ENCODE data around the gene LAMB4. TPM values are rescaled to one million over a fixed set of nuclear protein-coding genes. Genes with fewer than 3 reads are reported as not detected.

The LAMB4 gene
- total RNA-seq, 2 experiments from 2014 or later, result 0.08 to 0.11 TPM

- no peak for ATAC-seq (ENCODE audit: poor library complexity)
- POLR2A ChIA-PET, result no interaction called here
- H3K9me3 Mint-ChIP-seq, result no peaks in the 10 kb centered on the region
These were observed 36.5 kb upstream of the LAMB4 start for GRCh38 chr7:108166687-108167086.

GRCh38 chr7:108165723-108166122, 35.6 kb upstream of the LAMB4 start:
- ATAC-seq (ENCODE audit: poor library complexity), result no peak
- no peak overlapping the region for H3K27ac ChIP-seq (ENCODE audit: low read depth in 1 of 2, low read length in 2 of 2)
- H3K4me3 ChIP-seq (ENCODE audit: low read length), result no peak overlapping the region
- DNase-seq, result no peak
- no peaks in the 10 kb centered on the region for H3K9me3 Mint-ChIP-seq
- H3K9me3 ChIP-seq (ENCODE audit: control insufficient read depth in 1 of 2, insufficient read depth in 1 of 2, low read length in 2 of 2), result no peaks in the 10 kb centered on the region
- POLR2A ChIA-PET, result no interaction called here
- no peaks in the 10 kb centered on the region for H3K36me3 Mint-ChIP-seq (ENCODE audit: low read depth)
- CTCF ChIA-PET, result interaction anchor here (0.8 kb wide), 1 partner anchor 60 kb away, joined by 3 read pairs; no protein-coding TSS in a partner anchor
- H3K27ac Mint-ChIP-seq, result no peak overlapping the region
- no peaks in the 10 kb centered on the region for H3K36me3 ChIP-seq (ENCODE audit: insufficient read depth, low read length)
- intact Hi-C loops (cut with DNase I, micrococcal nuclease), result no loop called here
- no peaks in the 10 kb centered on the region for H3K27me3 ChIP-seq (ENCODE audit: control insufficient read depth in 1 of 2, insufficient read depth in 2 of 2, low read length in 2 of 2)
- H3K27me3 Mint-ChIP-seq, result no peaks in the 10 kb centered on the region
- TF ChIP-seq CTCF (IDR thresholded peaks at IDR 0.05), result no peak
- no peaks in the 10 kb centered on the region for H3K4me1 Mint-ChIP-seq (ENCODE audit: low read depth)
- no peaks in the 10 kb centered on the region for H3K4me1 ChIP-seq (ENCODE audit: insufficient read depth, low read length)
- H3K4me3 Mint-ChIP-seq, result no peak overlapping the region

More at GRCh38 chr7:108166687-108167086, 36.5 kb upstream of the LAMB4 start:
- no peaks in the 10 kb centered on the region for H3K27me3 Mint-ChIP-seq
- Histone ChIP-seq H3K4me3 (ENCODE audit: low read length) (no peak overlapping the region), H3K4me1 (ENCODE audit: insufficient read depth, low read length) (no peaks in the 10 kb centered on the region), H3K27ac (ENCODE audit: low read depth in 1 of 2, low read length in 2 of 2) (no peak overlapping the region), H3K27me3 (ENCODE audit: control insufficient read depth in 1 of 2, insufficient read depth in 2 of 2, low read length in 2 of 2) (peaks cover 0 to 3% of the 10 kb centered on the region in 2 experiments), H3K36me3 (ENCODE audit: insufficient read depth, low read length) (no peaks in the 10 kb centered on the region), H3K9me3 (ENCODE audit: control insufficient read depth in 1 of 2, insufficient read depth in 1 of 2, low read length in 2 of 2) (no peaks in the 10 kb centered on the region)
- H3K36me3 Mint-ChIP-seq (ENCODE audit: low read depth), result no peaks in the 10 kb centered on the region
- no peak for TF ChIP-seq CTCF (IDR thresholded peaks at IDR 0.05)
- DNase-seq, result no peak
- intact Hi-C loops (cut with DNase I, micrococcal nuclease), result no loop called here
- no peaks in the 10 kb centered on the region for H3K4me1 Mint-ChIP-seq (ENCODE audit: low read depth)
- H3K4me3 Mint-ChIP-seq, result no peak overlapping the region
- CTCF ChIA-PET, result no interaction called here
- H3K27ac Mint-ChIP-seq, result no peak overlapping the region

- DNase-seq (no peak), ATAC-seq (ENCODE audit: poor library complexity) (no peak)
- no peaks in the 10 kb centered on the region for H3K4me1 ChIP-seq (ENCODE audit: insufficient read depth, low read length)
- no peak overlapping the region for H3K4me3 ChIP-seq (ENCODE audit: low read length)
- POLR2A ChIA-PET, result no interaction called here
- H3K36me3 Mint-ChIP-seq (ENCODE audit: low read depth), result no peaks in the 10 kb centered on the region
- no peaks in the 10 kb centered on the region for H3K9me3 Mint-ChIP-seq
- H3K27me3 ChIP-seq (ENCODE audit: control insufficient read depth in 1 of 2, insufficient read depth in 2 of 2, low read length in 2 of 2), result no peaks in the 10 kb centered on the region
- no peak overlapping the region for H3K27ac Mint-ChIP-seq
- no peaks in the 10 kb centered on the region for H3K36me3 ChIP-seq (ENCODE audit: insufficient read depth, low read length)
- CTCF ChIA-PET, result interaction anchor here (0.5 to 0.8 kb wide), 2 partner anchors 33 to 59 kb away, joined by 3 read pairs; no protein-coding TSS in a partner anchor
- no peaks in the 10 kb centered on the region for H3K4me1 Mint-ChIP-seq (ENCODE audit: low read depth)
- H3K4me3 Mint-ChIP-seq, result no peak overlapping the region
- TF ChIP-seq CTCF (IDR thresholded peaks at IDR 0.05), result no peak
- no peaks in the 10 kb centered on the region for H3K9me3 ChIP-seq (ENCODE audit: control insufficient read depth in 1 of 2, insufficient read depth in 1 of 2, low read length in 2 of 2)
- H3K27me3 Mint-ChIP-seq, result no peaks in the 10 kb centered on the region
- intact Hi-C loops (cut with DNase I, micrococcal nuclease), result no loop called here
- H3K27ac ChIP-seq (ENCODE audit: low read depth in 1 of 2, low read length in 2 of 2), result no peak overlapping the region
These were observed 34.8 kb upstream of the LAMB4 start for GRCh38 chr7:108164946-108165345.
